Stimulated activated CD8-positive, alpha-beta memory T cell treated with anti-CD3 and anti-CD28 coated beads, Interleukin-7, amount 100 ng/mL, for 1 hour (primary cell): Measurements from ENCODE around the gene RPS6KA1.
"Not testable (repeated sequence)": the region's sequence is repeated elsewhere in the genome, so short reads cannot be mapped to it uniquely, and the experiment has no call there.

ENCODE experiments used
- DNase-seq, 2 donors: peaks; one replicate each; pipeline ENCODE4 v3.0.0-alpha.2; 2020; ENCODE audit warnings: low read depth in 2 of 2

The RPS6KA1 gene

DNA sequence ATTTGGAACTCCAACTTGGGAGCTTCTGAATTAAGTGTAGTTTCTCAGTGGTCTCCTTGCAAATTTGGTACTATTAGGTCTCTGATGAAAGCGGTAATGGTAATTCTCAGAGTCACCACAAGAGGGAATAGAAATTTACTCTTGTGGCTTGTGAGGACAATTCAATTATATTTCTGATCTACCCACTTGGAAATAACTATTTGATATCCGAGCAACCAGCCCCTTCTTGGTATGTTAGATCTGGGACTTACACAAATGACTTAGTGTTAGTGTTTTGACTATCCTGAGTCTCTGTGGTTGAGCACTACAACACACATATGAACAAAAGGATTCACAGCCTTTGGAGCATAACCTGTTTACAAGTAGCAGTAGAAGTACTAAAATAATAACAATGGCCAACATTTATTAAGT is 68.1 kb downstream of the RPS6KA1 start:
- DNase-seq, result no peak

GRCh38 chr1:26598890-26599289 is 69.3 kb downstream of the RPS6KA1 start:
- no peak for DNase-seq

DNA sequence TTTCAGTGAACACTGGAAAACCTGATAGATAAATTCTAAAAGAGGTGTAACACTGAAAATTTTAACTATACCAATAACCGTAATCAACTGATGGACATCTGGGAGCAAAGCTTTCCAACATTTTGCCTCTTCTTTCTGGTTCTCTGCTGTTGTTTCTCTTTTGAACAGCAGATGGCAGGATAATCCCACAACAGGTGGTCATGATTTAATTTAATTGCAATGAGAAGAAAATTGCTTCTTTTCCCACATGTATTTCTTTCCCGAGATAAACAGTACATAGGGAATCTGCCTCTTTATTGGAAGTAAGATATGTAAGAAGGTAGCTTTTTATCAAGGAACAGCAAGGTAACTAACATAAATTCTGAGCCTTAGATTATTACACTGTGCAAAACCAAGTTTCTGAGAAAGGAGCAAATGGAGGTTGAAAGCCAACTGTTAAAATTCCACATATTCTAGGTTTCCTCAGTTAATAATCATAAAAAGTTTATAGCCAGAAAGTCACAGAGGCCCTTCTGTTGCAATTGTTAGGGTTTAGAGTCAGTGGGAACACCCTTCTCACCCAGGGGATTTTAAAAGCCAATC is 72.9 kb downstream of the RPS6KA1 start:
- DNase-seq, result no peak

- no peak for DNase-seq
Measured at GRCh38 chr1:26603856-26604255, 74.3 kb downstream of the RPS6KA1 start.

DNA sequence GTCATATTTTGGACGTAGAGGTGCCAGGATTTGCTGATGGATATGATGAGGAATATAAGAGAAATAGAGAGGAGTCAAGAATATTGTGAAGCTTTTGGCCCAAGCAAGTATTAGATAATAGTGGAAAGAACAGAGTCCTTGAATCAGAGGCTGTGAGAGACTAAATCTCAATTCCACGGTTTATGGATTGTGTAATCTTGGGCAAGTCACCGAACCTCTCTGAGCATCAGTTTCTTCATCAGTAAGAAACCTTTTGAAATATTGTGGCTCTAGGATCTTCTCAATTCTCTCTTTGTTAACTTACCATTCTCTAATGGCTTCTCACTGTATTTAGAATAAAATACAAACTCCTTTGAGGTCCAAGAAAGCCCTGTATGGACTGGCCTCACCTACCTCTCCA is 77.6 kb downstream of the RPS6KA1 start:
- DNase-seq, result no peak

GRCh38 chr1:26608895-26609294 is 79.3 kb downstream of the RPS6KA1 start:
- no peak for DNase-seq

GRCh38 chr1:26610781-26611180 is 81.2 kb downstream of the RPS6KA1 start:
- DNase-seq, result no peak

DNA sequence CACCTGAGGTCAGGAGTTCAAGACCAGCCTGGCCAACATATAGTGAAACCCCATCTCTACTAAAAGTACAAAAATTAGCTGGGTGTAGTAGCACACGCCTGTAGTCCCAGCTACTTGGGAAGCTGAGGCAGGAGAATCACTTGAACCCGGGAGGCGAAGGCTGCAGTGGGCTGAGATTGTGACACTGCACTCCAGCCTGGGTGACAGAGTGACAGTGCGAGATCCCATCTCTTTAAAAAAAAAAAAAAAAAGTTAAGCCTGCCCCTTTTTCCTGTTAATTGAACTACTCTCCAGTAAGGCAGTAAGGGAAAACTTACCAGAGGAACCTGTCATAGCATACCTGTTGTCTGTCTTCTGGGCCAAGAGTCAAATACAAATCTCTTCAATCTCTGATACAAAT is 83.1 kb downstream of the RPS6KA1 start:
- DNase-seq, result not testable (repeated sequence)

- no peak for DNase-seq
Measured at GRCh38 chr1:26614655-26615411, 85.3 kb downstream of the RPS6KA1 start.

GRCh38 chr1:26616881-26617280 is 87.3 kb downstream of the RPS6KA1 start:
- DNase-seq, result no peak

GRCh38 chr1:26618561-26618960 is 89.0 kb downstream of the RPS6KA1 start:
- no peak for DNase-seq
